ENCODE measurements around the gene MAN1A1.

- TF ChIP-seq CTCF (conservative IDR thresholded peaks at IDR 0.05; ENCODE audit: low read depth, low read length) (no peak), POLR2A (IDR thresholded peaks at IDR 0.05; ENCODE audit: low read depth, low read length) (no peak), SMC3 (IDR thresholded peaks at IDR 0.05; ENCODE audit: low read depth, low read length) (no peak)
These were observed 125.4 kb downstream of the MAN1A1 start for GRCh38 chr6:119224095-119224701.
